Heart left ventricle (tissue), 16 donors: Measurements from ENCODE around the gene MS4A8. TPM values are rescaled to one million over a fixed set of nuclear protein-coding genes. Genes with fewer than 3 reads are reported as not detected.
"Not testable (repeated sequence)": the region's sequence is repeated elsewhere in the genome, so short reads cannot be mapped to it uniquely, and the experiment has no call there.

Experiments
- ATAC-seq, 4 donors: fragments of 200-7000 bp; cut with Tn5 transposase; one replicate each; pipeline ENCODE4 v1.9.1; 2020 to 2022; ENCODE audit warnings: moderate library complexity in 4 of 4, mild to moderate bottlenecking in 3 of 4, moderate number of reproducible peaks in 1 of 4
- DNase-seq, 5 donors: peaks; one replicate each; pipeline ENCODE4 v3.0.0-alpha.2; 2020
- H3K27ac ChIP-seq, 12 donors: fragments of 200-600 bp; sonication (generic) in 4 of 12; one replicate each; pipeline versions ENCODE4 v1.5.0 to v1.8.0; 2016 to 2022; ENCODE audit warnings: mild to moderate bottlenecking in 2 of 12
- H3K27me3 ChIP-seq, 9 donors: fragments of 200-600 bp; sonication (generic) in 2 of 9; one replicate each; pipeline versions ENCODE4 v1.5.1 to v1.8.0; 2016 to 2022; ENCODE audit warnings: mild to moderate bottlenecking in 3 of 9
- H3K36me3 ChIP-seq, 9 donors: fragments of 200-600 bp; sonication (generic) in 2 of 9; one replicate each; pipeline versions ENCODE4 v1.5.0 to v1.8.0; 2018 to 2022; ENCODE audit warnings: mild to moderate bottlenecking in 2 of 9
- H3K4me1 ChIP-seq, 12 donors: fragments of 200-600 bp; sonication (generic) in 4 of 12; one replicate each; pipeline versions ENCODE4 v1.5.0 to v1.8.0; 2016 to 2022; ENCODE audit warnings: mild to moderate bottlenecking in 3 of 12
- H3K4me3 ChIP-seq, 12 donors: fragments of 200-600 bp; sonication (generic) in 4 of 12; one replicate each; pipeline versions ENCODE4 v1.5.0 to v1.8.0; 2017 to 2022; ENCODE audit warnings: mild to moderate bottlenecking in 9 of 12, moderate library complexity in 4 of 12
- H3K9me3 ChIP-seq, 12 donors: fragments of 200-600 bp; sonication (generic) in 4 of 12; one replicate each; pipeline versions ENCODE4 v1.5.0 to v1.8.0; 2016 to 2022; ENCODE audit warnings: mild to moderate bottlenecking in 1 of 12
- POLR2A ChIP-seq, 2 donors: fragments of 450-650 bp; IDR thresholded peaks; one replicate each; pipeline ENCODE4 v1.6.1; 2017; ENCODE audit warnings: antibody characterized with exemption in 2 of 2, mild to moderate bottlenecking in 2 of 2, moderate library complexity in 2 of 2
- WGBS, 4 donors: extraction: QIAGEN DNeasy Blood & Tissue Kit in 2 of 4; methylation state at CpG; one replicate each; pipeline versions ENCODE4 v1.1.5 to v1.1.7; 2013 to 2018; 5-methylcytosine and 5-hydroxymethylcytosine counted together
- intact Hi-C, 10 donors: fragments of 100-400 bp; cut with DNase I; formaldehyde crosslinking; loops; one replicate each; pipeline versions ENCODE4 v1.11.1 to v1.14.2; 2022
- long read RNA-seq, 3 donors: library from polyadenylated mRNA; unstranded; transcript quantifications; one replicate each; pipeline ENCODE4 v2.0.0, GENCODE V29; 2020 to 2021
- polyA plus RNA-seq, 2 donors: library from polyadenylated mRNA; stranded (reverse); fragments of 200-250 nt; gene quantifications; one replicate each; pipeline ENCODE4 v1.2.3, GENCODE V29; 2013
- total RNA-seq, 9 donors: library from RNA; depleted of rRNA in 2 of 9; stranded (reverse); fragments of >200 nt in 2 of 9; fragmentation: NEBNext Ultra II Directional in 3 of 9; extraction: Animal tissue kit (Norgen Biotek cat#: 25700) in 3 of 9; gene quantifications; one replicate each; pipeline versions ENCODE4 v1.1.0 to v1.2.4, GENCODE V29; 2016 to 2023
- TF ChIP-seq, protein P1 (sequence below), 12 donors: fragments of 200-600 bp; sonication (generic) in 4 of 12; IDR thresholded peaks; one replicate each; pipeline versions ENCODE4 v1.5.0 to v1.8.0; 2018 to 2022; ENCODE audit warnings: antibody characterized with exemption in 12 of 12, mild to moderate bottlenecking in 5 of 12
- donor health status: ischemic (EF 13 %, LVEDD 7.1; RV severe dilation, severe dysfunction).
- donor health status: healthy with polysubstance abuse.
- donor health status: DM: no; HTN: yes; CAD: no.
- donor health status: DM: no; HTN: no; CAD: no.
- donor health status: ischemic (EF 25% LVEDD 6.9; RV normal size, moderate dysfunction).
- donor health status: ischemic (EF 25% LVEDD 5.7; RV mildly dilated, moderate dysfunction).
- donor health status: healthy.
- donor health status: DM: yes; HTN: yes; CAD: no.
- donor health status: ischemic (EF 35%, LVEDD 5.7; RV mildly dilated, moderate dysfunction).
- donor health status: nonischemic (EF 11% LVEDD 7.7; RV severe dilation, severe dysfunction).
- donor health status: DM: yes; HTN: yes; CAD: no.
- donor health status: PGD.
- donor health status: ischemic (EF 29% LVEDD 5.4; RV normal size, mild dysfunction).
- donor health status: nonischemic (EF 23%, LVEDD 6.1; RV moderate dilation, normal function).

The MS4A8 gene, protein sequence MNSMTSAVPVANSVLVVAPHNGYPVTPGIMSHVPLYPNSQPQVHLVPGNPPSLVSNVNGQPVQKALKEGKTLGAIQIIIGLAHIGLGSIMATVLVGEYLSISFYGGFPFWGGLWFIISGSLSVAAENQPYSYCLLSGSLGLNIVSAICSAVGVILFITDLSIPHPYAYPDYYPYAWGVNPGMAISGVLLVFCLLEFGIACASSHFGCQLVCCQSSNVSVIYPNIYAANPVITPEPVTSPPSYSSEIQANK
- total RNA-seq (not detected), polyA plus RNA-seq (not detected)
- long read RNA-seq, donor 1 = 0 reads
- long read RNA-seq, donor 2 = 0 reads
- long read RNA-seq, donor 3 = 0 reads

DNA sequence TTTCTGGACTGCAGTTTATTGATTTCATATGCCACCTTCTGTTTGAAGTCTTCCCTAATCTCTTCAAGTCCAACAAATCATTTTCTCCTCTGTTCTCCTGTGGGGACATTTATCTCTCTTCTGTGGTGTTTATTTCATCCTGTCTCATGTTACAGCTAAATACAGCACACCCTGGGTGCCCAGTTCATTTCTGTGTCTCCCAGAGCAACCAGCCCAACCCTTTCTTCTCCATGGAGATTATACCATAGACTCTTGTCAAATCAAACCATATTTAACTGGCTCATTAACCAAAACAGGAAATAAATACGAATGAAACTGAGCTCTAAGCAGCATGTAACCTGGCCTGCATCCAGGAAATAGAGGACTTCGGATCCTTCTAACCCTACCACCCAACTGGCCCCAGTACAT is at the start of gene MS4A8:
MS4A8 (plus strand) TSS at position 329 of the 408 bp plus-strand sequence. CDS start 1,249 bp downstream, outside the sequence.
- no peaks in the 10 kb centered on the region for H3K36me3 ChIP-seq
- H3K4me3 ChIP-seq = no peak within 1 kb of the TSS
- ATAC-seq (no peak), DNase-seq (no peak)
- TF ChIP-seq, protein P1, sequence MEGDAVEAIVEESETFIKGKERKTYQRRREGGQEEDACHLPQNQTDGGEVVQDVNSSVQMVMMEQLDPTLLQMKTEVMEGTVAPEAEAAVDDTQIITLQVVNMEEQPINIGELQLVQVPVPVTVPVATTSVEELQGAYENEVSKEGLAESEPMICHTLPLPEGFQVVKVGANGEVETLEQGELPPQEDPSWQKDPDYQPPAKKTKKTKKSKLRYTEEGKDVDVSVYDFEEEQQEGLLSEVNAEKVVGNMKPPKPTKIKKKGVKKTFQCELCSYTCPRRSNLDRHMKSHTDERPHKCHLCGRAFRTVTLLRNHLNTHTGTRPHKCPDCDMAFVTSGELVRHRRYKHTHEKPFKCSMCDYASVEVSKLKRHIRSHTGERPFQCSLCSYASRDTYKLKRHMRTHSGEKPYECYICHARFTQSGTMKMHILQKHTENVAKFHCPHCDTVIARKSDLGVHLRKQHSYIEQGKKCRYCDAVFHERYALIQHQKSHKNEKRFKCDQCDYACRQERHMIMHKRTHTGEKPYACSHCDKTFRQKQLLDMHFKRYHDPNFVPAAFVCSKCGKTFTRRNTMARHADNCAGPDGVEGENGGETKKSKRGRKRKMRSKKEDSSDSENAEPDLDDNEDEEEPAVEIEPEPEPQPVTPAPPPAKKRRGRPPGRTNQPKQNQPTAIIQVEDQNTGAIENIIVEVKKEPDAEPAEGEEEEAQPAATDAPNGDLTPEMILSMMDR (IDR thresholded peaks at IDR 0.05) = no peak
- TF ChIP-seq POLR2A (IDR thresholded peaks at IDR 0.05) = no peak
- WGBS, 4 donors = 25 to 30% (median 28%) methylated on average over 2 of the region's 2 CpGs
- no peaks in the 10 kb centered on the region for H3K9me3 ChIP-seq
- H3K27ac ChIP-seq = no peak within 1 kb of the TSS
- H3K4me1 ChIP-seq = no peaks in the 10 kb centered on the region
- intact Hi-C loops = loop anchor here in 1 of 10 donors (10.0 kb wide), 1 partner anchor 56 kb away; the partner anchor contains the start of gene MS4A15
- peaks cover 0 to 4% (median 0%) of the 10 kb centered on the region in 9 donors for H3K27me3 ChIP-seq

DNA sequence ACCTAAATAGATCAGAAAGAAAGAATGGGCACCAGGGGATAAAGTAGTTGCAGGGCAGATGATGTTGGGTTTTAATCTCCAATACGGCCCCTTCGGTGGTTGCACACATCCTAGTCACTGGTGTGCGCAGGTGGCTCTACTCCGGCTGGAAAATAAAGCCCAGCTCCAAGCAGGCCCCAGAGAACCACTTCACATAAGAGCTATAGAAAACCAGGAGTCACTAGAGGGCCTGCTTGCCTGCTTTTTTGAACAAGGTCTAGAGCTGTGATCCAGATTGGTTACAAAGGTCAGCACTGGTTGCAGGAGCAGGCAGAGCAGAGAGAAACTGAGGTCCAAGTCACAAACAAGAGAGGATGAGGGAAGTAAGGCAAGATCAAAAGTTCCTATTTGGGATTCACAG is 41.5 kb upstream of the MS4A8 start:
- intact Hi-C loops = no loop called here
- Histone ChIP-seq H3K36me3 (no peaks in the 10 kb centered on the region), H3K27me3 (no peaks in the 10 kb centered on the region), H3K4me1 (no peaks in the 10 kb centered on the region), H3K4me3 (no peak overlapping the region), H3K27ac (no peak overlapping the region), H3K9me3 (no peaks in the 10 kb centered on the region)
- ATAC-seq = no peak
- no peak for DNase-seq
- no peak for TF ChIP-seq POLR2A (IDR thresholded peaks at IDR 0.05)
- TF ChIP-seq, protein P1 (IDR thresholded peaks at IDR 0.05) = no peak
- 73 to 82% (median 80%) methylated on average over 4 of the region's 4 CpGs for WGBS, 4 donors

DNA sequence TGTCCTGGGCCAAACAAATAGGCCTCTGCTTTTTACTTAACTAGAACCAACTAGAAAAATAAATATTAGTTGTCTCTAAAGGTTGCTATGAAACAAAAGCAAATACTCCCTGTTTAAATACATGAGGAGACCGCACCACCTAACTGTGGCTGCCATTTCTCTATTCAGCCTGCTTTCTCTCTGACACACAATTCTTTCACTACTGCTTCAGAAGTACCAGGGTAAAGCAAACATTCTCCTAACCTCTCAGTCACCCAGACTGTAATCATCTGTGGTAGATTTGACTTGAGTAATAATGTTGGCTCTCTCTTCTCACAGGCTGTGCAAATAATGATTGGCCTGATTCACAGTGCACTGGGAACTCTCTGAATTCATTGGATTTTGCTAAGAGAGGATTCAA is 41.0 kb upstream of the MS4A8 start:
- no peak for DNase-seq
- intact Hi-C loops = no loop called here
- no peaks in the 10 kb centered on the region for H3K9me3 ChIP-seq
- H3K4me3 ChIP-seq = no peak overlapping the region
- no peak for TF ChIP-seq POLR2A (IDR thresholded peaks at IDR 0.05)
- TF ChIP-seq, protein P1 (IDR thresholded peaks at IDR 0.05) = no peak
- no peaks in the 10 kb centered on the region for H3K36me3 ChIP-seq
- ATAC-seq = no peak
- WGBS, 4 donors = 90 to 100% (median 96%) methylated on average over 1 of the region's 1 CpG
- H3K27me3 ChIP-seq = peaks cover 0 to 3% (median 0%) of the 10 kb centered on the region in 9 donors
- H3K4me1 ChIP-seq = no peaks in the 10 kb centered on the region
- no peak overlapping the region for H3K27ac ChIP-seq

DNA sequence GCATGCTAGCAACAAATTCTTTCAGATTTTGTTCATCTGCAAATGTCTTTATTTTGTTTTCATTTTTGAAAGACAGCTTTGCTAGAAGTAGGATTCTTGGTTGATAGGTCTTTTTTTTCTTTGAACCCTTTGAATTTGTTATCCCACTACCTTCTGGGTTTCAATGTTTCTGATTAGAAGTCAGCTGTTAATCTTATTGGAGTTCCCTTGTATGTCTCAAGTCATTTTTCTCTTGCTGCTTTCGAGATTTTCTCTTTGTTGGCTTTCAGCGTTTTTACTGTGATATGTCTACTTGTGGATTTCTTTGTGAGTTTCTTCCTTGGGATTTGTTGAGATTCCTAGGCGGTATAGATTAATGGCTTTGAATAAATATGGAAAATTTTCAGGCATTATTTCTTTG is 27.2 kb upstream of the MS4A8 start:
- TF ChIP-seq POLR2A (IDR thresholded peaks at IDR 0.05) = no peak
- TF ChIP-seq, protein P1 (IDR thresholded peaks at IDR 0.05) = no peak
- H3K9me3 ChIP-seq = peaks cover 0 to 21% (median 9%) of the 10 kb centered on the region in 12 donors
- H3K27me3 ChIP-seq = peaks cover 0 to 9% (median 0%) of the 10 kb centered on the region in 9 donors
- WGBS, 4 donors = 78 to 87% (median 83%) methylated on average over 3 of the region's 3 CpGs
- no peak overlapping the region for H3K27ac ChIP-seq
- ATAC-seq (no peak), DNase-seq (no peak)
- no peaks in the 10 kb centered on the region for H3K36me3 ChIP-seq
- no peak overlapping the region for H3K4me3 ChIP-seq
- H3K4me1 ChIP-seq = no peaks in the 10 kb centered on the region
- intact Hi-C loops = no loop called here

DNA sequence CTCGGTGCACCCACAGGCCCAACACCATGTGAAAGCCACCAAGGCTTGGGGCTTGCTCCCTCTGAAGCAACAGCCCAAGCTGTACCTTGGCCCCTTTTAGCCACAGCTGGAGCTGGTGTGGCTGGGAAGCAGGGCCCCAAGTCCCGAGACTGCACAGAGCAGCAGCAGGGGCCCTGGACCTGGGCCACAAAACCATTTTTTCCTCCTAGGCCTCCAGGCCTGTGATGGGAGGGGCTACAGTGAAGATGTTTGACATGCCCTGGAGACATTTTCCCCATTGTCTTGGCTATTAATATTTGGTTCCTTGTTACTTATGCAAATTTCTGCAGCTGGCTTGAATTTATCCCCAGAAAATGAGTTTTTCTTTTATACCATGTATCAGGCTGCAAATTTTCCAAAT is 21.2 kb upstream of the MS4A8 start:
- H3K4me1 ChIP-seq, H3K27ac ChIP-seq, intact Hi-C loops, H3K36me3 ChIP-seq, ATAC-seq, H3K4me3 ChIP-seq, H3K27me3 ChIP-seq, DNase-seq: not testable (repeated sequence)
- peaks cover 0 to 50% (median 20%) of the 10 kb centered on the region in 12 donors for H3K9me3 ChIP-seq
- WGBS, 4 donors = 78 to 89% (median 86%) methylated on average over 2 of the region's 2 CpGs
